ENCODE measurements around the gene HOXB4. TPM values are rescaled to one million over a fixed set of nuclear protein-coding genes. Genes with fewer than 3 reads are reported as not detected.

HOXB4 gene
- total RNA-seq, 2 experiments from 2014 or later, result 7.4 to 8.9 TPM

- intact Hi-C loops (cut with micrococcal nuclease; ENCODE audit: unreplicated experiment), result no loop called here
- H3K27ac ChIP-seq (ENCODE audit: low read depth, low read length, poor library complexity, severe bottlenecking), result no peak overlapping the region
- no peak overlapping the region for H2AFZ ChIP-seq (ENCODE audit: low read length)
- no peak overlapping the region for H3K4me2 ChIP-seq (ENCODE audit: low read length)
- peaks cover under 1% of the 10 kb centered on the region for H3K4me1 ChIP-seq (ENCODE audit: insufficient read depth, low read length, poor library complexity, severe bottlenecking)
- CTCF ChIA-PET (ENCODE audit: unreplicated experiment), result no interaction called here
- peaks cover 5% of the 10 kb centered on the region; the same call in 1 of the 2 replicates for H3K36me3 ChIP-seq (ENCODE audit: insufficient read depth, low read length)
- no peaks in the 10 kb centered on the region for H4K20me1 ChIP-seq (ENCODE audit: insufficient read depth, low read length)
- POLR2A ChIA-PET, result no interaction called here
- H3K9me3 ChIP-seq (ENCODE audit: low read length), result no peaks in the 10 kb centered on the region
- DNase-seq (ENCODE audit: low spot score), result no peak
- TF ChIP-seq EZH2phosphoT487 (IDR thresholded peaks at IDR 0.05; ENCODE audit: borderline replicate concordance, low read depth, low read length), result no peak
- TF ChIP-seq, protein P1, sequence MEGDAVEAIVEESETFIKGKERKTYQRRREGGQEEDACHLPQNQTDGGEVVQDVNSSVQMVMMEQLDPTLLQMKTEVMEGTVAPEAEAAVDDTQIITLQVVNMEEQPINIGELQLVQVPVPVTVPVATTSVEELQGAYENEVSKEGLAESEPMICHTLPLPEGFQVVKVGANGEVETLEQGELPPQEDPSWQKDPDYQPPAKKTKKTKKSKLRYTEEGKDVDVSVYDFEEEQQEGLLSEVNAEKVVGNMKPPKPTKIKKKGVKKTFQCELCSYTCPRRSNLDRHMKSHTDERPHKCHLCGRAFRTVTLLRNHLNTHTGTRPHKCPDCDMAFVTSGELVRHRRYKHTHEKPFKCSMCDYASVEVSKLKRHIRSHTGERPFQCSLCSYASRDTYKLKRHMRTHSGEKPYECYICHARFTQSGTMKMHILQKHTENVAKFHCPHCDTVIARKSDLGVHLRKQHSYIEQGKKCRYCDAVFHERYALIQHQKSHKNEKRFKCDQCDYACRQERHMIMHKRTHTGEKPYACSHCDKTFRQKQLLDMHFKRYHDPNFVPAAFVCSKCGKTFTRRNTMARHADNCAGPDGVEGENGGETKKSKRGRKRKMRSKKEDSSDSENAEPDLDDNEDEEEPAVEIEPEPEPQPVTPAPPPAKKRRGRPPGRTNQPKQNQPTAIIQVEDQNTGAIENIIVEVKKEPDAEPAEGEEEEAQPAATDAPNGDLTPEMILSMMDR (conservative IDR thresholded peaks at IDR 0.05; ENCODE audit: low read length), result no peak
- no TSS peak for BruUV-seq (replicated peaks)
- no peaks in the 10 kb centered on the region for H3K79me2 ChIP-seq (ENCODE audit: insufficient read depth, low read depth, low read length)
- no peaks in the 10 kb centered on the region for H3K9me2 ChIP-seq (ENCODE audit: insufficient read depth, low read length)
- H3K4me3 ChIP-seq (ENCODE audit: low read depth, low read length, poor library complexity, severe bottlenecking), result no peak overlapping the region
Observed at GRCh38 chr17:48571024-48571818, 6.9 kb downstream of the HOXB4 start.

GRCh38 chr17:48570325-48571023, 7.7 kb downstream of the HOXB4 start:
- H3K9me3 ChIP-seq (ENCODE audit: low read length), result no peaks in the 10 kb centered on the region
- CTCF ChIA-PET (ENCODE audit: unreplicated experiment), result no interaction called here
- no peak for TF ChIP-seq EZH2phosphoT487 (IDR thresholded peaks at IDR 0.05; ENCODE audit: borderline replicate concordance, low read depth, low read length)
- TF ChIP-seq, protein P1 (conservative IDR thresholded peaks at IDR 0.05; ENCODE audit: low read length), result no peak
- no peak overlapping the region for H3K4me3 ChIP-seq (ENCODE audit: low read depth, low read length, poor library complexity, severe bottlenecking)
- H3K4me2 ChIP-seq (ENCODE audit: low read length), result no peak overlapping the region
- H3K4me1 ChIP-seq (ENCODE audit: insufficient read depth, low read length, poor library complexity, severe bottlenecking), result no peaks in the 10 kb centered on the region
- no peak overlapping the region for H2AFZ ChIP-seq (ENCODE audit: low read length)
- POLR2A ChIA-PET, result no interaction called here
- no peak overlapping the region for H3K27ac ChIP-seq (ENCODE audit: low read depth, low read length, poor library complexity, severe bottlenecking)
- no peaks in the 10 kb centered on the region for H3K36me3 ChIP-seq (ENCODE audit: insufficient read depth, low read length)
- no peak for DNase-seq (ENCODE audit: low spot score)
- H3K9me2 ChIP-seq (ENCODE audit: insufficient read depth, low read length), result no peaks in the 10 kb centered on the region
- no TSS peak for BruUV-seq (replicated peaks)
- H4K20me1 ChIP-seq (ENCODE audit: insufficient read depth, low read length), result no peaks in the 10 kb centered on the region
- intact Hi-C loops (cut with micrococcal nuclease; ENCODE audit: unreplicated experiment), result no loop called here
- no peaks in the 10 kb centered on the region for H3K79me2 ChIP-seq (ENCODE audit: insufficient read depth, low read depth, low read length)

All from OCI-LY7 (cell line).